HL-60 (cell line): ENCODE data around the gene AAMP.

Source experiments
- CTCF ChIP-seq: IDR thresholded peaks from one replicate; pipeline ENCODE4 v1.5.1; 2011; ENCODE audit warnings: low read length, control low read depth, inconsistent platforms; ENCODE audit not compliant: insufficient read depth
- POLR2AphosphoS5 ChIP-seq: IDR thresholded peaks from 2 replicates; pipeline ENCODE4 v1.6.1; 2012; ENCODE audit warnings: low read depth
- SPI1 ChIP-seq: IDR thresholded peaks from 2 replicates; pipeline ENCODE4 v1.6.1; 2012; ENCODE audit warnings: low read depth, mild to moderate bottlenecking, borderline replicate concordance

DNA sequence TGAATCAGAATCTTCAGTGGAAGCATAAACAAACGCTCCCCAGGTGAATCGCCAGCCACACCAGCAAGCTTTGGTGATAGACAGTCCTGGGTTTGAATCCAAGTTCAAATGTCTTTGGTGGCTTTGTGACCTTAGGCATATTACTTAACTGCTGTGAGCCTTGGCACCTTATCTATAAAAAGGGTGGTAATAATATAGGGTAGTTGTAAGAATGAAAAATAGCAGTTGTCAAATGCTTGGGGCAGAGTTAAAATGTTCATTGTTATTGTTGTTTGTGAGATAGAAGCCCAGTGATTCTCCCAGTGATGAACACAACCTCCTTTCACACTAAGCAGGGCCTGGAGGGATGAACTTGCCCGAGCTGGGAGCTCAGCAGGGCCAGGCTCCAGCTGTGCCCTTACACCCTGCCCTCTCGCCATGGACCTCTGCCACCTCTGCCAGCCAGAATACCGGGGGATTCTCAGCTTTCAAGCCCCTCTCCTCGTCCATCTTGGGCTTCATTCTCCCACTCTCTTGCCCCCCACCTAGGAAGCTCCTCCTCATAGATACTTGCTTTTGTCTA, 28.5 kb upstream of the AAMP start:
- TF ChIP-seq POLR2AphosphoS5 (no peak), SPI1 (no peak), CTCF (no peak)
